Measurements from ENCODE around the gene MROH8. TPM values are rescaled to one million over a fixed set of nuclear protein-coding genes. Genes with fewer than 3 reads are reported as not detected.

The MROH8 gene
- total and polyA plus RNA-seq, 2 experiments from 2014 or later: 5.8 to 12.1 TPM

DNA sequence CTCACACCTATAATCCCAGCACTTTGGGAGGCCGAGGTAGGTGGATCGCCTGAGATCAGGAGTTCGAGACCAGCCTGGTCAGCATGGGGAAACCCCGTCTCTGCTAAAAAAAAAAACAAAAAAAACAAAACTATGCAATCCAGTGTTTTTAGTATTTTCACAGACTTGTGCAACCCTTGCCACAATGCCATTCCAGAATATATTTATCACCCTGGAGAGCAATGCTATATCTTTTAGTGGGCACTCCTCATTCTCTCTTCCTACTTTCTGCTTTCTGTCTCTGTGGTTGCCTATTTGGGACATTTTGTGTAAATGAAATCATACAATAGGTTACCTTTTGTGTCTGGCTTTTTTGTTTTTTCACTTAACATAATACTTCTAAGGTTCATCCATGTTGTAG lies 39.1 kb upstream of the MROH8 start:
- Histone ChIP-seq H3K27me3 (no peaks in the 10 kb centered on the region), H3K27ac (no peak overlapping the region), H3K4me3 (no peak overlapping the region), H3K4me1 (ENCODE audit: low read depth) (peaks cover 10% of the 10 kb centered on the region), H3K9me3 (ENCODE audit: low read depth) (no peaks in the 10 kb centered on the region), H3K36me3 (peaks cover 15% of the 10 kb centered on the region)
- DNase-seq (ENCODE audit: low read depth in 1 of 2, low spot score in 1 of 2): peak in 1 of 2 donors; percentile 48
- TF ChIP-seq, protein P1, sequence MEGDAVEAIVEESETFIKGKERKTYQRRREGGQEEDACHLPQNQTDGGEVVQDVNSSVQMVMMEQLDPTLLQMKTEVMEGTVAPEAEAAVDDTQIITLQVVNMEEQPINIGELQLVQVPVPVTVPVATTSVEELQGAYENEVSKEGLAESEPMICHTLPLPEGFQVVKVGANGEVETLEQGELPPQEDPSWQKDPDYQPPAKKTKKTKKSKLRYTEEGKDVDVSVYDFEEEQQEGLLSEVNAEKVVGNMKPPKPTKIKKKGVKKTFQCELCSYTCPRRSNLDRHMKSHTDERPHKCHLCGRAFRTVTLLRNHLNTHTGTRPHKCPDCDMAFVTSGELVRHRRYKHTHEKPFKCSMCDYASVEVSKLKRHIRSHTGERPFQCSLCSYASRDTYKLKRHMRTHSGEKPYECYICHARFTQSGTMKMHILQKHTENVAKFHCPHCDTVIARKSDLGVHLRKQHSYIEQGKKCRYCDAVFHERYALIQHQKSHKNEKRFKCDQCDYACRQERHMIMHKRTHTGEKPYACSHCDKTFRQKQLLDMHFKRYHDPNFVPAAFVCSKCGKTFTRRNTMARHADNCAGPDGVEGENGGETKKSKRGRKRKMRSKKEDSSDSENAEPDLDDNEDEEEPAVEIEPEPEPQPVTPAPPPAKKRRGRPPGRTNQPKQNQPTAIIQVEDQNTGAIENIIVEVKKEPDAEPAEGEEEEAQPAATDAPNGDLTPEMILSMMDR (IDR thresholded peaks at IDR 0.05; ENCODE audit: low read depth, low read length): no peak

DNA sequence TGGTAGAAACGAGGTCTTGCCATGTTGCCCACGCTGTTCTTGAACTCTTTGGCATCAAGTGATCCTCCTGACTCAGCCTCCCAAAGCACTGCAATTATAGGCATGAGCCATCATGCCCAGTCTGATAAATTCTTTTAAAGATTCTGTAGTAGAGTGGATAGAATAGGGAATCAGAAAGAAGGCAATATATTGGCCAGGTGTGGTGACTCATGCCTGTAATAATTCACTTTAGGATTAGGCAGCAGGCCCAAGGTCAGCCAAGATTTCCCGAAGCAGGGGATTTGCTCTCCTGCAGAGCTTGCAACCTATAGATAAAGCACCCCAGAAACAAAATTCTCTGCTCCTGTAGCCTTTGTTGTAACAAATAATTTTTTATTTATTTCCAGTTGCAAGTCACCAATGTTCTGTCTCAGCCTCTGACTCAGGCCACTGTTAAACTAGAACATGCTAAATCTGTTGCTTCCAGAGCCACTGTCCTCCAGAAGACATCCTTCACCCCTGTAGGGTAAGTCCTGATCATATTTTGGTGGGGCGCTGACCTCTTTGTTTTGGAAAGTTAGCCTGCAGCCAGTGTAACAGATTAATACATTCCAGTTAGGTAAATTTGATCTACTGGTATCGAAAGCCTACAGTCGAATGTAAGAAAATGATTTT lies 30.4 kb upstream of the MROH8 start:
- peaks cover 54% of the 10 kb centered on the region for H3K36me3 ChIP-seq
- no peaks in the 10 kb centered on the region for H3K9me3 ChIP-seq (ENCODE audit: low read depth)
- no peak overlapping the region for H3K4me3 ChIP-seq
- DNase-seq (ENCODE audit: low read depth in 1 of 2, low spot score in 1 of 2): no peak
- H3K27me3 ChIP-seq: no peaks in the 10 kb centered on the region
- TF ChIP-seq, protein P1 (IDR thresholded peaks at IDR 0.05; ENCODE audit: low read depth, low read length): no peak
- H3K27ac ChIP-seq: no peak overlapping the region
- peaks cover 7% of the 10 kb centered on the region for H3K4me1 ChIP-seq (ENCODE audit: low read depth)

DNA sequence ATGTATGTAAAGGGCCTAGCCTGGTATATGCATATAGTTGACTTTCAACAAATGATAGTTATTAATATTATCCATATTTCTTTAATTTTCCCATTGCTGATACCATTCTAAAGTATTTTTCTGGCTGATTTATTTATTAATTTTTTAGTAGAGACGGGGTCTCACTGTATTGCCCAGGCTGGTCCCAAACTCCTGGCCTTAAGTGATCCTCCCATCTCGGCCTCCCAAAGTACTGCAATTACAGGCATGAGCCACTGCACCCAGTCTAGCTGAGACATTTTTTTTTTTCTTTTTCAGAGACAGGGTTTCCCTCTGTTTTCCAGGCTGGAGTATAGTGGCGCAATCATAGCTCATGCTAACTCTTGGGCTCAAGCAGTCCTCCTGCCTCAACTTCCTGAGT lies 29.8 kb upstream of the MROH8 start:
- peaks cover 53% of the 10 kb centered on the region for H3K36me3 ChIP-seq

DNA sequence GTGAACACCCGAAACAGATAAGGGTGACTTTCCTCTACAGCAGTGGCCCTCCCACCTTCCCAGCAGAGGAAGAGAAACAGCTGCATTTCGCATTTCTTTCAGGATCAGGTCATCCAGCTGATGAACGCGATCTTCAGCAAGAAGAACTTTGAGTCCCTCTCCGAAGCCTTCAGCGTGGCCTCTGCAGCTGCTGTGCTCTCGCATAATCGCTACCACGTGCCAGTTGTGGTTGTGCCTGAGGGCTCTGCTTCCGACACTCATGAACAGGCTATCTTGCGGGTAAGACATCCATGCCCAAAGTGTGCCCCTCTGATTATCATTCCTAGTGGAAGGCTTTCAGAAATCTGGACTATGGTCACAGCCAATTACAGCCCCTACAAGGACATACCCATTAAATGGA lies 27.8 kb upstream of the MROH8 start:
- no peak overlapping the region for H3K27ac ChIP-seq
- peaks cover 46% of the 10 kb centered on the region for H3K36me3 ChIP-seq

More for the DNA sequence above, 29.8 kb upstream of the MROH8 start:
- TF ChIP-seq, protein P1 (IDR thresholded peaks at IDR 0.05; ENCODE audit: low read depth, low read length): no peak
- peak in 1 of 2 donors; percentile 24 for DNase-seq (ENCODE audit: low read depth in 1 of 2, low spot score in 1 of 2)
- Histone ChIP-seq H3K9me3 (ENCODE audit: low read depth) (no peaks in the 10 kb centered on the region), H3K4me1 (ENCODE audit: low read depth) (peaks cover 11% of the 10 kb centered on the region), H3K4me3 (no peak overlapping the region), H3K27me3 (no peaks in the 10 kb centered on the region), H3K27ac (no peak overlapping the region)

GRCh38 chr20:37205794-37206193 lies 26.4 kb upstream of the MROH8 start:
- Histone ChIP-seq H3K4me1 (ENCODE audit: low read depth) (peaks cover 15% of the 10 kb centered on the region), H3K27ac (peak overlapping the region; percentile 7), H3K4me3 (no peak overlapping the region), H3K27me3 (no peaks in the 10 kb centered on the region), H3K36me3 (peaks cover 51% of the 10 kb centered on the region), H3K9me3 (ENCODE audit: low read depth) (no peaks in the 10 kb centered on the region)
- no peak for DNase-seq (ENCODE audit: low read depth in 1 of 2, low spot score in 1 of 2)
- TF ChIP-seq, protein P1 (IDR thresholded peaks at IDR 0.05; ENCODE audit: low read depth, low read length): no peak

More for the DNA sequence above, 27.8 kb upstream of the MROH8 start:
- H3K4me1 ChIP-seq (ENCODE audit: low read depth): peaks cover 12% of the 10 kb centered on the region
- no peaks in the 10 kb centered on the region for H3K9me3 ChIP-seq (ENCODE audit: low read depth)
- TF ChIP-seq, protein P1 (IDR thresholded peaks at IDR 0.05; ENCODE audit: low read depth, low read length): no peak
- DNase-seq (ENCODE audit: low read depth in 1 of 2, low spot score in 1 of 2): no peak
- H3K27me3 ChIP-seq: no peaks in the 10 kb centered on the region
- H3K4me3 ChIP-seq: no peak overlapping the region

Measured in cardiac muscle cell (in vitro differentiated cells and primary cell).